Neural cell (in vitro differentiated cells): ENCODE data around the gene CENPP. TPM values are rescaled to one million over a fixed set of nuclear protein-coding genes. Genes with fewer than 3 reads are reported as not detected.

Source experiments
- H2AFZ ChIP-seq: fragments of 200-600, 300-800 bp; sonication (generic), shearing (Covaris generic); 2 replicates; pipeline ENCODE4 v1.6.0; 2014; ENCODE audit warnings: low read depth, mild to moderate bottlenecking, antibody characterized with exemption, low read length, moderate library complexity
- H3F3A ChIP-seq: fragments of 200-600 bp; shearing (Covaris generic); 2 replicates; pipeline ENCODE4 v1.6.1; 2016; ENCODE audit warnings: mild to moderate bottlenecking, moderate library complexity, mixed read lengths, antibody characterized with exemption, low read length; ENCODE audit not compliant: insufficient read depth, poor library complexity, severe bottlenecking
- H3K27ac ChIP-seq: fragments of 200-600, 300-800 bp; sonication (generic), shearing (Covaris generic); 2 replicates; pipeline ENCODE4 v1.5.1; 2014; ENCODE audit warnings: mild to moderate bottlenecking, low read length, moderate library complexity
- H3K27me3 ChIP-seq: fragments of 300-800, 200-600 bp; sonication (generic), shearing (Covaris generic); 2 replicates; pipeline ENCODE4 v1.6.0; 2014; ENCODE audit warnings: mild to moderate bottlenecking, low read depth, low read length, moderate library complexity; ENCODE audit not compliant: insufficient read depth
- H3K36me3 ChIP-seq: fragments of 300-800, 200-600 bp; sonication (generic), shearing (Covaris generic); 2 replicates; pipeline ENCODE4 v1.5.1; 2014; ENCODE audit warnings: mild to moderate bottlenecking, antibody characterized with exemption, low read length, moderate library complexity; ENCODE audit not compliant: insufficient read depth
- H3K4me2 ChIP-seq: fragments of 300-800, 200-600 bp; sonication (generic), shearing (Covaris generic); 2 replicates; pipeline ENCODE4 v1.6.0; 2014; ENCODE audit warnings: mild to moderate bottlenecking, low read length
- H3K4me3 ChIP-seq: fragments of 300-800, 200-600 bp; sonication (generic), shearing (Covaris generic); 2 replicates; pipeline ENCODE4 v1.5.1; 2014; ENCODE audit warnings: mild to moderate bottlenecking, low read length, moderate library complexity
- H3K79me2 ChIP-seq: fragments of 200-600 bp; shearing (Covaris generic); replicated peaks from 2 replicates; pipeline ENCODE4 v1.6.0; 2014; ENCODE audit warnings: mild to moderate bottlenecking, low read length, moderate library complexity; ENCODE audit not compliant: insufficient read depth
- H3K9ac ChIP-seq: fragments of 300-800, 200-600 bp; sonication (generic), shearing (Covaris generic); 2 replicates; pipeline ENCODE4 v1.6.1; 2016; ENCODE audit warnings: mild to moderate bottlenecking, low read length, mixed read lengths
- H3K9me2 ChIP-seq: fragments of 200-600 bp; shearing (Covaris generic); 2 replicates; pipeline ENCODE4 v1.6.1; 2016; ENCODE audit warnings: mild to moderate bottlenecking, low read length, mixed read lengths; ENCODE audit not compliant: insufficient read depth
- H3K9me3 ChIP-seq: fragments of 200-600, 300-800 bp; sonication (generic), shearing (Covaris generic); 2 replicates; pipeline ENCODE4 v1.6.1; 2016; ENCODE audit warnings: mild to moderate bottlenecking, mixed run types, low read length, moderate library complexity, mixed read lengths
- H4K20me1 ChIP-seq: fragments of 200-600 bp; shearing (Covaris generic); 2 replicates; pipeline ENCODE4 v1.6.1; 2016; ENCODE audit warnings: mild to moderate bottlenecking, mixed run types; ENCODE audit not compliant: insufficient read depth
- CTCF ChIP-seq: fragments of 450-650 bp; IDR thresholded peaks from 2 replicates; pipeline ENCODE4 v1.5.1; 2014; ENCODE audit warnings: antibody characterized with exemption, mild to moderate bottlenecking, moderate library complexity; ENCODE audit not compliant: poor library complexity, severe bottlenecking
- EP300 ChIP-seq: fragments of 450-650 bp; conservative IDR thresholded peaks from 2 replicates; pipeline ENCODE4 v1.6.1; 2014; ENCODE audit warnings: antibody characterized with exemption, mild to moderate bottlenecking, moderate library complexity; ENCODE audit not compliant: poor library complexity, severe bottlenecking
- EZH2 ChIP-seq: fragments of 200-600, 300-800 bp; shearing (Covaris generic), sonication (generic); IDR thresholded peaks from 2 replicates; pipeline ENCODE4 v1.6.1; 2014; ENCODE audit warnings: antibody characterized with exemption, low read length, borderline replicate concordance, mild to moderate bottlenecking; ENCODE audit not compliant: insufficient read depth, poor library complexity, severe bottlenecking
- MXI1 ChIP-seq: fragments of 450-650 bp; conservative IDR thresholded peaks from 2 replicates; pipeline ENCODE4 v1.6.1; 2014; ENCODE audit warnings: antibody characterized with exemption, mild to moderate bottlenecking; ENCODE audit not compliant: poor library complexity, severe bottlenecking
- POLR2AphosphoS5 ChIP-seq: IDR thresholded peaks from 2 replicates; pipeline ENCODE4 v1.6.1; 2012
- RAD21 ChIP-seq: fragments of 450-650 bp; conservative IDR thresholded peaks from 2 replicates; pipeline ENCODE4 v1.6.1; 2014; ENCODE audit warnings: antibody characterized with exemption, mild to moderate bottlenecking, moderate library complexity
- REST ChIP-seq: IDR thresholded peaks from 2 replicates; pipeline ENCODE4 v1.6.1; 2012; ENCODE audit warnings: borderline replicate concordance
- SMC3 ChIP-seq: fragments of 450-650 bp; conservative IDR thresholded peaks from 2 replicates; pipeline ENCODE4 v1.6.1; 2014; ENCODE audit warnings: antibody characterized with exemption, mild to moderate bottlenecking, moderate library complexity; ENCODE audit not compliant: poor library complexity
- TAF1 ChIP-seq: IDR thresholded peaks from 2 replicates; pipeline ENCODE4 v1.6.1; 2012; ENCODE audit warnings: low read depth
- polyA plus RNA-seq: library from polyadenylated mRNA; depleted of rRNA; stranded (reverse); fragments of >200 nt; gene quantifications from 2 replicates; pipeline ENCODE4 v1.2.3, GENCODE V29; 2014

CENPP gene
- polyA plus RNA-seq, 1 donor from 2014 or later = 5.0 TPM

- no peak for TF ChIP-seq MXI1
- no peak for TF ChIP-seq SMC3
- no peak for TF ChIP-seq TAF1
- no peak for TF ChIP-seq RAD21
Observed at GRCh38 chr9:92600462-92601261, 274.9 kb downstream of the CENPP start (continued).

- no peak overlapping the region for H3K4me2 ChIP-seq
- H3K27me3 ChIP-seq = no peaks in the 10 kb centered on the region
- no peaks in the 10 kb centered on the region for H4K20me1 ChIP-seq
- no peaks in the 10 kb centered on the region for H3K79me2 ChIP-seq
- no peaks in the 10 kb centered on the region for H3K9me3 ChIP-seq
- H3F3A ChIP-seq = no peaks in the 10 kb centered on the region
- H3K9me2 ChIP-seq = no peaks in the 10 kb centered on the region
- no peak overlapping the region for H2AFZ ChIP-seq
- no peak overlapping the region for H3K4me3 ChIP-seq
- no peak overlapping the region for H3K27ac ChIP-seq
- no peak for TF ChIP-seq SMC3
- no peak for TF ChIP-seq REST
- no peak for TF ChIP-seq RAD21
- no peak for TF ChIP-seq POLR2AphosphoS5
- no peak for TF ChIP-seq TAF1
- TF ChIP-seq EP300 = no peak
- no peak for TF ChIP-seq MXI1
- TF ChIP-seq EZH2 = no peak
- TF ChIP-seq CTCF = no peak
- H3K9ac ChIP-seq = no peak overlapping the region
- H3K36me3 ChIP-seq = no peaks in the 10 kb centered on the region
Observed at GRCh38 chr9:92601451-92601850, 275.7 kb downstream of the CENPP start.

- Histone ChIP-seq H3K36me3 (no peaks in the 10 kb centered on the region), H3K9ac (no peak overlapping the region), H3K9me2 (no peaks in the 10 kb centered on the region), H3K4me2 (no peak overlapping the region), H4K20me1 (no peaks in the 10 kb centered on the region), H3K79me2 (no peaks in the 10 kb centered on the region), H3K4me3 (no peak overlapping the region), H3F3A (no peaks in the 10 kb centered on the region), H3K27ac (no peak overlapping the region), H3K27me3 (no peaks in the 10 kb centered on the region), H2AFZ (no peak overlapping the region), H3K9me3 (no peaks in the 10 kb centered on the region)
- TF ChIP-seq SMC3 (no peak), EZH2 (no peak), TAF1 (no peak), REST (no peak), MXI1 (no peak), POLR2AphosphoS5 (no peak), CTCF (no peak), RAD21 (no peak), EP300 (no peak)
Observed at GRCh38 chr9:92602413-92602812, 276.7 kb downstream of the CENPP start.
